ENCODE data around the gene EIF3I.

Gene EIF3I

DNA sequence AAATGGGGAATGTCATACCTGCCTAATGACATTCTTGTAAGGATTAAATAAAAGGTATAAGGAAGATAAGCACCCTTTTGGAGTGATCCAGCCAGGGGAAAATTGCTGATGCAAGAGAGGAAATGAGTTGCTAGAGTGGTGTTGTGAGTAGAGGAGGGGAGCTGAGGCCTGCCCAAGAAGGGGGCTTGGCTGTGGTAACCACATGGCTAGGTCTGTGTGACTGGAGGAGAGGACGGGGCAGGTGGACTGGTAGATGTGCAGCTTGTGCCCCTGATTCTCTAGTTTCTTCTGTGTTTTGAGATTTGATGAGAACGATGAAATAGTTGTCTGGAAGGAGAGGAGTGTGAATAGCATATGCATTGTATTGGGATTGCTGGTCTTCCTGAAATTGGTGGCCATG, 36.1 kb upstream of the EIF3I start:
- peaks cover 70% of the 10 kb centered on the region for H3K36me3 ChIP-seq (ENCODE audit: control insufficient read depth, insufficient read depth, low read length, severe bottlenecking)
- peaks cover 30% of the 10 kb centered on the region for H3K4me1 ChIP-seq (ENCODE audit: control insufficient read depth, insufficient read depth, low read length)
- no peak overlapping the region for H3K9ac ChIP-seq (ENCODE audit: low read length)
- H3K4me3 ChIP-seq (ENCODE audit: low read length) = no peak overlapping the region
- no peaks in the 10 kb centered on the region for H3K9me3 ChIP-seq (ENCODE audit: control insufficient read depth, low read length)
- DNase-seq (ENCODE audit: low read depth) = no peak
- H3K27me3 ChIP-seq (replicated peaks; ENCODE audit: control insufficient read depth, insufficient read depth, low read length) = no peaks in the 10 kb centered on the region

DNA sequence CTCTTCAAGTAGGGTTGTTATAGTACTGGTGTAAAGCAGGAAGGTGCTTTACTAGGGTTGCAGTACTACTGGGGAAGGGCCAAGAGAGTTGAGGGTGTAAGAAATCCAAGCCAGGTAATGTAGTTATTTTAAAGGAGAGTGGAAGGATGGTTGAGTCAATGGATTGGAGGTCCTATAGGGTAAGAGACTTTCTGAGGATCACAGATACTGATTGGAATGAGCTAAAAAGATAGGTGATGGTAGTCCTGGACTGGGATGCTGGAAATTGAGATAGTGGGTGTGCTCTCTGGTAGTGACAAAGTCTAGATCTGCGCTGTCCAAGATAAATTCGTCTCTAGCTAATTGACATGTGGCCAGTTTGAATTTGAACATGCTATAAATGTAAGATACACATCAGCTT, 35.7 kb upstream of the EIF3I start:
- peaks cover 74% of the 10 kb centered on the region for H3K36me3 ChIP-seq (ENCODE audit: control insufficient read depth, insufficient read depth, low read length, severe bottlenecking)
- no peaks in the 10 kb centered on the region for H3K9me3 ChIP-seq (ENCODE audit: control insufficient read depth, low read length)

DNA sequence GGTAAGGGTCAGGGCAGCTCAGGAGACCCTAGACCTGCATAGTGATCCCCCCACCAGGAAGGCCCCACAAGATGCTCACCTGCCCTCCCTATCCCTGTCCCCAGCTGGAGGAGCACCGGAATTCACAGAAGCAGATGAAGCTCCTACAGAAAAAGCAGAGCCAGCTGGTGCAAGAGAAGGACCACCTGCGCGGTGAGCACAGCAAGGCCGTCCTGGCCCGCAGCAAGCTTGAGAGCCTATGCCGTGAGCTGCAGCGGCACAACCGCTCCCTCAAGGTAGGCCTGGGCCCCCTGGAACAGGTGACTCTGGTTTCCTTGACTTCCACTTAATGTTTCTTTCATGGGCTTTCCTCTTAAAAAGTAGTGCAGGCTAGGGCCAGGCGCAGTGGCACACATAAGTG, 34.4 kb upstream of the EIF3I start:
- peaks cover 13% of the 10 kb centered on the region for H3K4me1 ChIP-seq (ENCODE audit: control insufficient read depth, insufficient read depth, low read length)
- DNase-seq (ENCODE audit: low read depth) = no peak
- no peak overlapping the region for H3K9ac ChIP-seq (ENCODE audit: low read length)
- H3K36me3 ChIP-seq (ENCODE audit: control insufficient read depth, insufficient read depth, low read length, severe bottlenecking) = peaks cover 88% of the 10 kb centered on the region
- H3K27me3 ChIP-seq (replicated peaks; ENCODE audit: control insufficient read depth, insufficient read depth, low read length) = no peaks in the 10 kb centered on the region
- H3K4me3 ChIP-seq (ENCODE audit: low read length) = no peak overlapping the region
- no peaks in the 10 kb centered on the region for H3K9me3 ChIP-seq (ENCODE audit: control insufficient read depth, low read length)

More for the DNA sequence above, 35.7 kb upstream of the EIF3I start:
- no peaks in the 10 kb centered on the region for H3K27me3 ChIP-seq (replicated peaks; ENCODE audit: control insufficient read depth, insufficient read depth, low read length)
- no peak overlapping the region for H3K4me3 ChIP-seq (ENCODE audit: low read length)
- no peak overlapping the region for H3K9ac ChIP-seq (ENCODE audit: low read length)
- peaks cover 26% of the 10 kb centered on the region for H3K4me1 ChIP-seq (ENCODE audit: control insufficient read depth, insufficient read depth, low read length)
- DNase-seq (ENCODE audit: low read depth) = no peak

DNA sequence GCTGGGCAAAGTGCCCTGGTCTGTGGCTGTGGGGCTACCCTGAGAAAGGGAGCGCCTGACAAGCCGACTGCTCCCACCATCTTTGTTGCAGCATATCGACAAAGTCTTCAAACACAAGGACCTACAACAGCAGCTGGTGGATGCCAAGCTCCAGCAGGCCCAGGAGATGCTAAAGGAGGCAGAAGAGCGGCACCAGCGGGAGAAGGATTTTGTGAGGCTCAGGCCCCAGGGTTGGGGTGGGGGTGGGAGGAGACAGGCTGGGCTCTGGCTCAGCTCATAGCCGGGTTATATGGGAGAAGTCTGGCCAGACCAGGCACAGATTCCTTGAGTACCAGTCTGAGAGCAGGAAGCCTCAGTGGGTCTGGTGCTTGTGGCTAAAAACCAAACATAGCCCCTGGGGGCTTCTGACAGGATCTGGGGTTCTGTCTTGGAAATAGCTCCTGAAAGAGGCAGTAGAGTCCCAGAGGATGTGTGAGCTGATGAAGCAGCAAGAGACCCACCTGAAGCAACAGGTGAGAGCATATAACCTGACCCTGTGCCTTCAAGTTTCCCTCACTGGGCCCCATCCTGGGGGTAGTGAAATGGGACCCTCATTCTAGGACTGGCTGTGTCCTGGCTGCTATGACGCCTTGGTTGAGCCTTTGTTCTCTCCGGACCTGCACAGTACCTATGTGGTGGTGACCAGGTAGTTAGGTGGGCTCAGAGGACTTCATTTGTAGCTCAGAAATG, 29.8 kb upstream of the EIF3I start:
- H3K4me3 ChIP-seq (ENCODE audit: low read length) = no peak overlapping the region
- no peak for DNase-seq (ENCODE audit: low read depth)
- no peaks in the 10 kb centered on the region for H3K9me3 ChIP-seq (ENCODE audit: control insufficient read depth, low read length)
- H3K36me3 ChIP-seq (ENCODE audit: control insufficient read depth, insufficient read depth, low read length, severe bottlenecking) = peaks cover 100% of the 10 kb centered on the region
- H3K4me1 ChIP-seq (ENCODE audit: control insufficient read depth, insufficient read depth, low read length) = peaks cover 15% of the 10 kb centered on the region
- no peaks in the 10 kb centered on the region for H3K27me3 ChIP-seq (replicated peaks; ENCODE audit: control insufficient read depth, insufficient read depth, low read length)
- H3K9ac ChIP-seq (ENCODE audit: low read length) = no peak overlapping the region

DNA sequence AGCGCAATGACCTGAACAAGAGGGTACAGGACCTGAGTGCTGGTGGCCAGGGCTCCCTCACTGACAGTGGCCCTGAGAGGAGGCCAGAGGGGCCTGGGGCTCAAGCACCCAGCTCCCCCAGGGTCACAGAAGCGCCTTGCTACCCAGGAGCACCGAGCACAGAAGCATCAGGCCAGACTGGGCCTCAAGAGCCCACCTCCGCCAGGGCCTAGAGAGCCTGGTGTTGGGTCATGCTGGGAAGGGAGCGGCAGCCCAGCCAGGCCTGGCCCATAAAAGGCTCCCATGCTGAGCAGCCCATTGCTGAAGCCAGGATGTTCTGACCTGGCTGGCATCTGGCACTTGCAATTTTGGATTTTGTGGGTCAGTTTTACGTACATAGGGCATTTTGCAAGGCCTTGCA, 27.2 kb upstream of the EIF3I start:
- no peak for DNase-seq (ENCODE audit: low read depth)
- Histone ChIP-seq H3K4me1 (ENCODE audit: control insufficient read depth, insufficient read depth, low read length) (peaks cover 25% of the 10 kb centered on the region), H3K36me3 (ENCODE audit: control insufficient read depth, insufficient read depth, low read length, severe bottlenecking) (peaks cover 86% of the 10 kb centered on the region), H3K4me3 (ENCODE audit: low read length) (no peak overlapping the region), H3K9ac (ENCODE audit: low read length) (no peak overlapping the region), H3K9me3 (ENCODE audit: control insufficient read depth, low read length) (no peaks in the 10 kb centered on the region), H3K27me3 (replicated peaks; ENCODE audit: control insufficient read depth, insufficient read depth, low read length) (no peaks in the 10 kb centered on the region)

DNA sequence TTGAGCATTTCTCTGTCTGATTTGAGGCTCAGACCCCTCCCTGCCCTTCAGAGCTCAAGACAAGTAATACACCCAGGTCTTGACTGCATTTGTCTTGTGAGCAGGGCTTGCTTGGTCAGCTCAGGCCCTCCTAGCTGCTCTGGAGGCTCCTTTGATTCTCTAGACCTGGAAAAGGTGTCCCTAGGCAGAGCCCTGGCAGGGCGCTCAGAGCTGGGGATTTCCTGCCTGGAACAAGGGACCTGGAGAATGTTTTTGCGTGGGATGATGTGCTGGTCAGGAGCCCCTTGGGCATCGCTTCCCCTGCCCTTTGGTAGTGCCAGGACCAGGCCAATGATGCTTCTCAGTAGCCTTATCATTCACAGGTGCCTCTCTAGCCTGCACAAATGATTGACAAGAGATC, 26.7 kb upstream of the EIF3I start:
- no peaks in the 10 kb centered on the region for H3K27me3 ChIP-seq (replicated peaks; ENCODE audit: control insufficient read depth, insufficient read depth, low read length)
- DNase-seq (ENCODE audit: low read depth) = no peak
- no peaks in the 10 kb centered on the region for H3K9me3 ChIP-seq (ENCODE audit: control insufficient read depth, low read length)
- H3K4me3 ChIP-seq (ENCODE audit: low read length) = no peak overlapping the region
- no peak overlapping the region for H3K9ac ChIP-seq (ENCODE audit: low read length)
- H3K4me1 ChIP-seq (ENCODE audit: control insufficient read depth, insufficient read depth, low read length) = peaks cover 30% of the 10 kb centered on the region
- peaks cover 81% of the 10 kb centered on the region for H3K36me3 ChIP-seq (ENCODE audit: control insufficient read depth, insufficient read depth, low read length, severe bottlenecking)

DNA sequence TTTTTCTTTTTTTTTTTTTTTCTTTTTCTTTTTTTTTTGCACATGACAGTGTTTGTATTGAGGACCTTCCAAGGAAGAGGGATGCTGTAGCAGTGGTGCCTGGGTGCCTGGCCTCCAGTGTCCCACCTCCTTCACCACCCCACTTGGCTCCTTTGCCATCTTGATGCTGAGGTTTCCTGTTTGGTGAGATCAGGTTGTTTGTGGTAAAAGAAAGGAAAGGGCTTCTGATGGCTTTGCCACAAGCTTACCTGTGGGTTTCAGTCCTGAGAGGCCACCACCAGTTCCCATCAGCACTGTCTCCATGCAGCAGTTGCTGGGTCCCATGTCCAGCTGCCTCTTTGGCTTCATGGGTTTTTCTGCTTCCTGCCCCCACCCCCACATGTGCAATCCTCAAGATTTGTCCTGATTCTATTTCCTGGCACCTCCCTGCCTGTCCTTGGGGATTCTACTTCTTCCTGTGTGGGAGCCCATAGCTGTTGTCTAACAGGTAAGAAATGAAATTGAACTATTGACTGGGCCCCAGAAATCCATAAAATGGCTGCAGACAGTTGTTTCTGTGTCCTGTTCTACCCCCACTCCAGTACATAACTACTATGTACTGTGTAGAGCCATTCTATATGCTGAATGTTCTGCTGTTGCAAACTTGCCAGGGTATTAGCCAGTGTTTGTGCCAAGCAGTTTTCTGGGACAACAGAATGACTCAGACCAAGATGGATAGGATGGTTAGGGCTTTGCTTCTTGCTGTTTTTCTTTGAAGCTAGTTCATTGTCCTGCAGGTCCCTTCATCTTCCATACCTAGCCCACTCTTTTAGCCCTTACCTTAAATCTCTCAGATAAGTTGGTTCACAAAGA, 26.0 kb upstream of the EIF3I start:
- Histone ChIP-seq H3K9ac (ENCODE audit: low read length) (no peak overlapping the region), H3K4me3 (ENCODE audit: low read length) (no peak overlapping the region), H3K9me3 (ENCODE audit: control insufficient read depth, low read length) (no peaks in the 10 kb centered on the region), H3K27me3 (replicated peaks; ENCODE audit: control insufficient read depth, insufficient read depth, low read length) (no peaks in the 10 kb centered on the region), H3K4me1 (ENCODE audit: control insufficient read depth, insufficient read depth, low read length) (peaks cover 37% of the 10 kb centered on the region), H3K36me3 (ENCODE audit: control insufficient read depth, insufficient read depth, low read length, severe bottlenecking) (peaks cover 74% of the 10 kb centered on the region)
- DNase-seq (ENCODE audit: low read depth) = no peak

DNA sequence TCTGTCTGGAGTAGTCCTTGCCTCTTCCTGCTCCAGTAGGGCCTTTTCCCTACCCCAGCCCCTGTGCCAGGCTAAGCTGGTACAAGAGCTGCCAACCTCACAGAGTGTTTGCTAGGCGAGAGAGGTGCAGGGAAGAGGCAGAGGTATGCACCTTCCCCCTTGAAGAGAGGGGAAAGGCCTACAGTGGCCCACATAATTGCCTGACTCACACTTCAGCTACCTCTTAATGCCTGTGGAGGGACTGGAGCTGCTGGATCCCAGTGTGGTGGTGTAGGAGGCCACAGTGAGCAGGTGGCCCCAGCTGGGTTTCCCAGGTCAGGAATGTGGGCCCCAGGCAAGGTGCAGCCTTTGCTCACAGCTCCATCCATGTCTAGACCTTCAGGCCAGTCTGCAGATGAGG, 25.1 kb upstream of the EIF3I start:
- Histone ChIP-seq H3K27me3 (replicated peaks; ENCODE audit: control insufficient read depth, insufficient read depth, low read length) (no peaks in the 10 kb centered on the region), H3K36me3 (ENCODE audit: control insufficient read depth, insufficient read depth, low read length, severe bottlenecking) (peaks cover 65% of the 10 kb centered on the region), H3K4me3 (ENCODE audit: low read length) (no peak overlapping the region), H3K9ac (ENCODE audit: low read length) (no peak overlapping the region), H3K4me1 (ENCODE audit: control insufficient read depth, insufficient read depth, low read length) (peaks cover 42% of the 10 kb centered on the region), H3K9me3 (ENCODE audit: control insufficient read depth, low read length) (no peaks in the 10 kb centered on the region)
- no peak for DNase-seq (ENCODE audit: low read depth)

DNA sequence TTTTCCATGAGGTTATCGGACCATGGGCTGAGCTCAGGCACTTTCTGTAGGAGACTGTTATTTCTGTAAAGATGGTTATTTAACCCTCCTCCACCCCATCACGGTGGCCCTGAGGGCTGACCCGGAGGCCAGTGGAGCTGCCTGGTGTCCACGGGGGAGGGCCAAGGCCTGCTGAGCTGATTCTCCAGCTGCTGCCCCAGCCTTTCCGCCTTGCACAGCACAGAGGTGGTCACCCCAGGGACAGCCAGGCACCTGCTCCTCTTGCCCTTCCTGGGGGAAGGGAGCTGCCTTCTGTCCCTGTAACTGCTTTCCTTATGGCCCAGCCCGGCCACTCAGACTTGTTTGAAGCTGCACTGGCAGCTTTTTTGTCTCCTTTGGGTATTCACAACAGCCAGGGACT, 24.4 kb upstream of the EIF3I start:
- no peak overlapping the region for H3K9ac ChIP-seq (ENCODE audit: low read length)
- H3K27me3 ChIP-seq (replicated peaks; ENCODE audit: control insufficient read depth, insufficient read depth, low read length) = no peaks in the 10 kb centered on the region
- H3K36me3 ChIP-seq (ENCODE audit: control insufficient read depth, insufficient read depth, low read length, severe bottlenecking) = peaks cover 57% of the 10 kb centered on the region
- H3K9me3 ChIP-seq (ENCODE audit: control insufficient read depth, low read length) = no peaks in the 10 kb centered on the region
- no peak for DNase-seq (ENCODE audit: low read depth)
- peaks cover 42% of the 10 kb centered on the region for H3K4me1 ChIP-seq (ENCODE audit: control insufficient read depth, insufficient read depth, low read length)
- no peak overlapping the region for H3K4me3 ChIP-seq (ENCODE audit: low read length)

DNA sequence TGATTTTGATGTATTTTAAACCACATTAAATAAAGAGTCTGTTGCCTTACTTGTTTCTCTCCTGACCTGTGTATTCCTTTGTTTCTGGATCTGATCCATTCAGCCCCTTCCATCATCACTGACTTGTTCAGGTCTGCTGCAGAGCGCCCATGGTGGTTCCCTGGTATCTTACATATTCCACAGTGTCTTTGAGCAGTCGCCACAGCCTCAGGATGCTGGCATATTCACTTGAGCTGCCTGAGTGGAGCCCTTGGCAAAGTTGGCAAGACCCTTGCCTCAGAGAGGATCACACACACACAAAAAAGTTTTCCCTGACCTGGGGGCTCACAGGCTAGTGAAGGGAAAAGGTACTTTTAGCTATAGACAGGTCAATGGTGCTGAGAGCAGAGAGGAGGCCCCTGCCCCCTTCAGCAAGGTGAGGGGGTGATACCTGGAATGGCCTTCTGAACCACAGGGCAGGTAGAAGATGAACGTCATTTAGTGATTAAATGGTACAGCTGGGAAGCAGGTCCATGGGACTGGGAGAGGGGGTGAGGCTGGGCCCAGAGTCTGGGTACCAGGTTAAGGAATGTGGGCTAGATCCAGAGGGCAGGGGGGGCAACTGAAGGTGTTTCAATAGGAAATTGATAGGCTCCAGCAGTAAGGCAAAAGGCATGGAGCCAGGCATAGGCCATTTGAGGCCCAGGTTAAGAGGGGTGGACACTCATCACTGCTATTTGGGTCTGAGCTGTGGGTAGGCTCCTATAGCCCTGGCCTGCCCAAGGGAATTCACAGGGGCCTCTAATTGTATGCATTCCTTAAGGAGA, 23.8 kb upstream of the EIF3I start:
- Histone ChIP-seq H3K9ac (ENCODE audit: low read length) (no peak overlapping the region), H3K4me1 (ENCODE audit: control insufficient read depth, insufficient read depth, low read length) (peaks cover 42% of the 10 kb centered on the region), H3K9me3 (ENCODE audit: control insufficient read depth, low read length) (no peaks in the 10 kb centered on the region), H3K4me3 (ENCODE audit: low read length) (no peak overlapping the region), H3K27me3 (replicated peaks; ENCODE audit: control insufficient read depth, insufficient read depth, low read length) (no peaks in the 10 kb centered on the region), H3K36me3 (ENCODE audit: control insufficient read depth, insufficient read depth, low read length, severe bottlenecking) (peaks cover 51% of the 10 kb centered on the region)
- DNase-seq (ENCODE audit: low read depth) = no peak

Measured in adipocyte (in vitro differentiated cells).